ENCODE data around the gene SEC24A.
"Not testable (repeated sequence)": the region's sequence is repeated elsewhere in the genome, so short reads cannot be mapped to it uniquely, and the experiment has no call there.

SEC24A gene

GRCh38 chr5:134626369-134627014 is 22.1 kb upstream of the SEC24A start:
- Histone ChIP-seq H3K27me3 (replicated peaks in 2 of 5; ENCODE audit: control insufficient read depth in 4 of 5, insufficient read depth in 5 of 5, low read length in 4 of 5) (no peaks in the 10 kb centered on the region), H3K27ac (ENCODE audit: insufficient read depth in 1 of 2, low read depth in 1 of 2, low read length in 2 of 2, poor library complexity in 1 of 2, severe bottlenecking in 2 of 2) (no peak overlapping the region), H3K9me3 (ENCODE audit: control extremely low read depth in 1 of 5, control insufficient read depth in 4 of 5, insufficient read depth in 2 of 5, low read depth in 1 of 5, low read length in 4 of 5) (no peaks in the 10 kb centered on the region), H3K4me1 (ENCODE audit: control extremely low read depth in 1 of 4, control insufficient read depth in 4 of 4, insufficient read depth in 4 of 4, low read length in 3 of 4) (peaks cover 0 to 9% (median 2%) of the 10 kb centered on the region in 4 experiments), H3K4me3 (ENCODE audit: control insufficient read depth in 1 of 7, extremely low read depth in 1 of 7, insufficient read depth in 4 of 7, low read depth in 2 of 7, low read length in 6 of 7) (no peak overlapping the region), H3K36me3 (ENCODE audit: control insufficient read depth in 4 of 4, insufficient read depth in 4 of 4, low read length in 3 of 4) (peaks cover 4 to 8% (median 6%) of the 10 kb centered on the region in 4 experiments)
- 17% methylated on average over 1 of the region's 2 CpGs for WGBS (ENCODE audit: insufficient coverage)
- ChIA-PET POLR2A (interaction anchor here (0.6 kb wide), 1 partner anchor 401 kb away, joined by 4 read pairs; the partner anchor contains the start of gene PPP2CA), CTCF (interaction anchor here (1.5 kb wide), 1 partner anchor 38 kb away, joined by 4 read pairs; no protein-coding TSS in a partner anchor)
- DNase-seq = peak in 2 of 3 donors; percentile 8 to 12

- Histone ChIP-seq H3K4me1 (ENCODE audit: control extremely low read depth in 1 of 4, control insufficient read depth in 4 of 4, insufficient read depth in 4 of 4, low read length in 3 of 4) (peaks cover 0 to 12% (median 8%) of the 10 kb centered on the region in 4 experiments), H3K9me3 (ENCODE audit: control extremely low read depth in 1 of 5, control insufficient read depth in 4 of 5, insufficient read depth in 2 of 5, low read depth in 1 of 5, low read length in 4 of 5) (no peaks in the 10 kb centered on the region), H3K36me3 (ENCODE audit: control insufficient read depth in 4 of 4, insufficient read depth in 4 of 4, low read length in 3 of 4) (no peaks in the 10 kb centered on the region), H3K4me3 (ENCODE audit: control insufficient read depth in 1 of 7, extremely low read depth in 1 of 7, insufficient read depth in 4 of 7, low read depth in 2 of 7, low read length in 6 of 7) (no peak overlapping the region), H3K27ac (ENCODE audit: insufficient read depth in 1 of 2, low read depth in 1 of 2, low read length in 2 of 2, poor library complexity in 1 of 2, severe bottlenecking in 2 of 2) (no peak overlapping the region), H3K27me3 (replicated peaks in 2 of 5; ENCODE audit: control insufficient read depth in 4 of 5, insufficient read depth in 5 of 5, low read length in 4 of 5) (no peaks in the 10 kb centered on the region)
- ChIA-PET POLR2A (interaction anchor here (2.3 kb wide), 1 partner anchor 14 kb away, joined by 9 read pairs; the partner anchor contains the start of gene SEC24A), CTCF (interaction anchor here (0.8 to 1.9 kb wide), 5 partner anchors 9 to 207 kb away, joined by 3 to 5 read pairs (median 3); partner anchors contain the start of gene SEC24A)
- DNase-seq = no peak
- 97% methylated on average over 8 of the region's 10 CpGs for WGBS (ENCODE audit: insufficient coverage)
Measured at GRCh38 chr5:134634227-134634626, 14.4 kb upstream of the SEC24A start.

GRCh38 chr5:134635366-134635765 is 13.2 kb upstream of the SEC24A start:
- POLR2A ChIA-PET = interaction anchor here (2.3 kb wide), 1 partner anchor 13 kb away, joined by 9 read pairs; the partner anchor contains the start of gene SEC24A

GRCh38 chr5:134637116-134637721 is 11.4 kb upstream of the SEC24A start:
- DNase-seq = no peak
- Histone ChIP-seq H3K36me3 (ENCODE audit: control insufficient read depth in 4 of 4, insufficient read depth in 4 of 4, low read length in 3 of 4) (no peaks in the 10 kb centered on the region), H3K4me1 (ENCODE audit: control extremely low read depth in 1 of 4, control insufficient read depth in 4 of 4, insufficient read depth in 4 of 4, low read length in 3 of 4) (peaks cover 0 to 2% (median under 1%) of the 10 kb centered on the region in 4 experiments), H3K4me3 (ENCODE audit: control insufficient read depth in 1 of 7, extremely low read depth in 1 of 7, insufficient read depth in 4 of 7, low read depth in 2 of 7, low read length in 6 of 7) (no peak overlapping the region), H3K9me3 (ENCODE audit: control extremely low read depth in 1 of 5, control insufficient read depth in 4 of 5, insufficient read depth in 2 of 5, low read depth in 1 of 5, low read length in 4 of 5) (no peaks in the 10 kb centered on the region), H3K27me3 (replicated peaks in 2 of 5; ENCODE audit: control insufficient read depth in 4 of 5, insufficient read depth in 5 of 5, low read length in 4 of 5) (no peaks in the 10 kb centered on the region), H3K27ac (ENCODE audit: insufficient read depth in 1 of 2, low read depth in 1 of 2, low read length in 2 of 2, poor library complexity in 1 of 2, severe bottlenecking in 2 of 2) (no peak overlapping the region)
- ChIA-PET CTCF (interaction anchor here (0.8 to 1.3 kb wide), 4 partner anchors 10 to 36 kb away, joined by 3 read pairs; no protein-coding TSS in a partner anchor), POLR2A (no interaction called here)
- WGBS (ENCODE audit: insufficient coverage) = 97% methylated on average over 6 of the region's 9 CpGs

More at GRCh38 chr5:134635366-134635765, 13.2 kb upstream of the SEC24A start:
- H3K27ac ChIP-seq (ENCODE audit: insufficient read depth in 1 of 2, low read depth in 1 of 2, low read length in 2 of 2, poor library complexity in 1 of 2, severe bottlenecking in 2 of 2); H3K9me3 ChIP-seq (ENCODE audit: control extremely low read depth in 1 of 5, control insufficient read depth in 4 of 5, insufficient read depth in 2 of 5, low read depth in 1 of 5, low read length in 4 of 5); H3K4me3 ChIP-seq (ENCODE audit: control insufficient read depth in 1 of 7, extremely low read depth in 1 of 7, insufficient read depth in 4 of 7, low read depth in 2 of 7, low read length in 6 of 7); H3K27me3 ChIP-seq (replicated peaks in 2 of 5; ENCODE audit: control insufficient read depth in 4 of 5, insufficient read depth in 5 of 5, low read length in 4 of 5); H3K36me3 ChIP-seq (ENCODE audit: control insufficient read depth in 4 of 4, insufficient read depth in 4 of 4, low read length in 3 of 4); DNase-seq: not testable (repeated sequence)
- WGBS (ENCODE audit: insufficient coverage) = no CpG with 5 or more reads among the region's 1 CpG
- peaks cover 0 to 12% (median 8%) of the 10 kb centered on the region in 4 experiments for H3K4me1 ChIP-seq (ENCODE audit: control extremely low read depth in 1 of 4, control insufficient read depth in 4 of 4, insufficient read depth in 4 of 4, low read length in 3 of 4)
- CTCF ChIA-PET = interaction anchor here (1.0 to 2.0 kb wide), 4 partner anchors 8 to 57 kb away, joined by 3 to 8 read pairs (median 4); no protein-coding TSS in a partner anchor

GRCh38 chr5:134638760-134639201 is 9.8 kb upstream of the SEC24A start:
- no peaks in the 10 kb centered on the region for H3K27me3 ChIP-seq (replicated peaks in 2 of 5; ENCODE audit: control insufficient read depth in 4 of 5, insufficient read depth in 5 of 5, low read length in 4 of 5)
- no peak for DNase-seq
- no peaks in the 10 kb centered on the region for H3K36me3 ChIP-seq (ENCODE audit: control insufficient read depth in 4 of 4, insufficient read depth in 4 of 4, low read length in 3 of 4)
- H3K27ac ChIP-seq (ENCODE audit: insufficient read depth in 1 of 2, low read depth in 1 of 2, low read length in 2 of 2, poor library complexity in 1 of 2, severe bottlenecking in 2 of 2) = no peak overlapping the region
- POLR2A ChIA-PET = no interaction called here
- WGBS (ENCODE audit: insufficient coverage) = 93% methylated on average over 3 of the region's 4 CpGs
- H3K4me3 ChIP-seq (ENCODE audit: control insufficient read depth in 1 of 7, extremely low read depth in 1 of 7, insufficient read depth in 4 of 7, low read depth in 2 of 7, low read length in 6 of 7) = no peak overlapping the region
- no peaks in the 10 kb centered on the region for H3K4me1 ChIP-seq (ENCODE audit: control extremely low read depth in 1 of 4, control insufficient read depth in 4 of 4, insufficient read depth in 4 of 4, low read length in 3 of 4)
- H3K9me3 ChIP-seq (ENCODE audit: control extremely low read depth in 1 of 5, control insufficient read depth in 4 of 5, insufficient read depth in 2 of 5, low read depth in 1 of 5, low read length in 4 of 5) = no peaks in the 10 kb centered on the region
- CTCF ChIA-PET = interaction anchor here (1.3 kb wide), 1 partner anchor 8 kb away, joined by 3 read pairs; no protein-coding TSS in a partner anchor

GRCh38 chr5:134642931-134643530 is 5.6 kb upstream of the SEC24A start:
- ChIA-PET POLR2A (interaction anchor here (0.7 kb wide), 1 partner anchor 10 kb away, joined by 3 read pairs; no protein-coding TSS in a partner anchor), CTCF (interaction anchor here (0.9 to 1.4 kb wide), 2 partner anchors 8 to 11 kb away, joined by 3 read pairs; no protein-coding TSS in a partner anchor)
- Histone ChIP-seq H3K4me3 (ENCODE audit: control insufficient read depth in 1 of 7, extremely low read depth in 1 of 7, insufficient read depth in 4 of 7, low read depth in 2 of 7, low read length in 6 of 7) (no peak overlapping the region), H3K36me3 (ENCODE audit: control insufficient read depth in 4 of 4, insufficient read depth in 4 of 4, low read length in 3 of 4) (no peaks in the 10 kb centered on the region), H3K27me3 (replicated peaks in 2 of 5; ENCODE audit: control insufficient read depth in 4 of 5, insufficient read depth in 5 of 5, low read length in 4 of 5) (no peaks in the 10 kb centered on the region), H3K27ac (ENCODE audit: insufficient read depth in 1 of 2, low read depth in 1 of 2, low read length in 2 of 2, poor library complexity in 1 of 2, severe bottlenecking in 2 of 2) (no peak overlapping the region), H3K9me3 (ENCODE audit: control extremely low read depth in 1 of 5, control insufficient read depth in 4 of 5, insufficient read depth in 2 of 5, low read depth in 1 of 5, low read length in 4 of 5) (no peaks in the 10 kb centered on the region), H3K4me1 (ENCODE audit: control extremely low read depth in 1 of 4, control insufficient read depth in 4 of 4, insufficient read depth in 4 of 4, low read length in 3 of 4) (peaks cover 0 to 9% (median 6%) of the 10 kb centered on the region in 4 experiments)
- 100% methylated on average over 3 of the region's 6 CpGs for WGBS (ENCODE audit: insufficient coverage)
- DNase-seq = no peak
